SJCRH30 (cell line): Measurements from ENCODE around the gene METTL2A. TPM values are rescaled to one million over a fixed set of nuclear protein-coding genes. Genes with fewer than 3 reads are reported as not detected.
A peak's percentile ranks its signal among the peaks of the same experiment; 100 is the strongest.
"Not testable (repeated sequence)": the region's sequence is repeated elsewhere in the genome, so short reads cannot be mapped to it uniquely, and the experiment has no call there.

Experiments
- DNase-seq, 2 experiments: peaks; one replicate each; pipeline ENCODE4 v3.0.0-alpha.2; 2015 to 2020
- H3K27ac ChIP-seq: fragments of 250-450 bp; sonication (Bioruptor Pico); 2 replicates; pipeline ENCODE4 v1.5.1; 2020; ENCODE audit warnings: mild to moderate bottlenecking, moderate library complexity
- H3K27me3 ChIP-seq: fragments of 250-450 bp; sonication (Bioruptor Pico); 2 replicates; pipeline ENCODE4 v1.5.1; 2020; ENCODE audit warnings: mild to moderate bottlenecking, moderate library complexity
- H3K36me3 ChIP-seq: fragments of 250-450 bp; sonication (Bioruptor Pico); 2 replicates; pipeline ENCODE4 v1.5.1; 2020; ENCODE audit warnings: mild to moderate bottlenecking, moderate library complexity
- H3K4me1 ChIP-seq: fragments of 250-450 bp; sonication (Bioruptor Pico); 2 replicates; pipeline ENCODE4 v1.5.1; 2020; ENCODE audit warnings: mild to moderate bottlenecking, moderate library complexity
- H3K4me3 ChIP-seq: fragments of 250-450 bp; sonication (Bioruptor Pico); 2 replicates; pipeline ENCODE4 v1.5.1; 2020; ENCODE audit warnings: mild to moderate bottlenecking, moderate library complexity
- H3K9me3 ChIP-seq: fragments of 250-450 bp; sonication (Bioruptor Pico); replicated peaks from 2 replicates; pipeline ENCODE4 v1.5.1; 2020; ENCODE audit warnings: mild to moderate bottlenecking, moderate library complexity
- total RNA-seq: library from RNA; depleted of rRNA; stranded (reverse); fragments of >200 nt; shearing (Covaris generic); gene quantifications from 2 replicates; pipeline ENCODE4 v1.2.3, GENCODE V29; 2014; rRNA removed

The METTL2A gene
- total RNA-seq, 1 experiment from 2014 or later = 33.8 TPM

DNA sequence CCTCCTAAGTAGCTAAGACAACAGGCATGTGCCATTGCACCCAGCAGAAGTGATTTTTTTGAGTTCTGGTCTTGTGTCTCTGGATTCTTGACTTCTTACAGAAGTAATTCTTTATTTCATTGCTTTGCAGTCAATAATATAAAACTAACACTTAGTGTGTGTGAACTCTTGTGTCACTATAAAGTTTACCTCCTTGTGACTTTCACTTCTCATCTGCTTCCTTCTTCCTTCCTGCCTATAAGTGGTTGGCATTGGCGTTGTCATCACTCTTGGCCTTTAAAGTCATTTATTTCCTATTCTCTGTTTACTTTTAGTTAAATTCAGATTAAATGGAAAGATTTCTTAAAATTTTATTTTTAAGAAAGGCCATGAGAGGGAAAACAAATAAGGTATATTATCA, 67.3 kb downstream of the METTL2A start:
- H3K4me3 ChIP-seq, DNase-seq, H3K27me3 ChIP-seq, H3K9me3 ChIP-seq, H3K4me1 ChIP-seq, H3K27ac ChIP-seq: not testable (repeated sequence)
- peaks cover 12% of the 10 kb centered on the region; the same call in 1 of the 2 replicates for H3K36me3 ChIP-seq

- not testable (repeated sequence) for H3K27ac ChIP-seq, DNase-seq, H3K27me3 ChIP-seq, H3K9me3 ChIP-seq, H3K4me3 ChIP-seq, H3K4me1 ChIP-seq
- peaks cover 12% of the 10 kb centered on the region; the same call in 1 of the 2 replicates for H3K36me3 ChIP-seq
Observed at GRCh38 chr17:62493049-62493655, 69.5 kb downstream of the METTL2A start.

DNA sequence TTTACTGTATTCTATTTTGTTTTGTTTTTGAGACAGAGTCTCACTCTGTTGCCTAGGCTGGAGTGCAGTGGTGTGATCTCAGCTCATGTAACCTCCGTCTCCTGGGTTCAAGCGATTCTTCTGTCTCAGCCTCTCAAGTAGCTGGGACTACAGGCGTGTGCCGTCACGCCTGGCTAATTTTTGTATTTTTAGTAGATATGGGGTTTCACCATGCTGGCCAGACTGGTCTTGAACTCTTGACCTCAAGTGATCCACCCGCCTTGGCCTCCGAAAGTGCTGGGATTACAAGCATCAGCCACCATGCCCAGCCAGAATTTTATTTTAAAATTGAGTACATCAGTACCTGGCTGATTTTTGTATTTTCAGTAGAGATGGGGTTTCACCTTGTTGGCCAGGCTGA, 70.4 kb downstream of the METTL2A start:
- peaks cover 12% of the 10 kb centered on the region; the same call in 1 of the 2 replicates for H3K36me3 ChIP-seq
- DNase-seq, H3K27ac ChIP-seq, H3K27me3 ChIP-seq, H3K4me3 ChIP-seq, H3K9me3 ChIP-seq, H3K4me1 ChIP-seq: not testable (repeated sequence)

GRCh38 chr17:62496344-62496743, 72.6 kb downstream of the METTL2A start:
- H3K4me1 ChIP-seq, H3K27ac ChIP-seq, DNase-seq, H3K9me3 ChIP-seq, H3K27me3 ChIP-seq, H3K36me3 ChIP-seq, H3K4me3 ChIP-seq: not testable (repeated sequence)

DNA sequence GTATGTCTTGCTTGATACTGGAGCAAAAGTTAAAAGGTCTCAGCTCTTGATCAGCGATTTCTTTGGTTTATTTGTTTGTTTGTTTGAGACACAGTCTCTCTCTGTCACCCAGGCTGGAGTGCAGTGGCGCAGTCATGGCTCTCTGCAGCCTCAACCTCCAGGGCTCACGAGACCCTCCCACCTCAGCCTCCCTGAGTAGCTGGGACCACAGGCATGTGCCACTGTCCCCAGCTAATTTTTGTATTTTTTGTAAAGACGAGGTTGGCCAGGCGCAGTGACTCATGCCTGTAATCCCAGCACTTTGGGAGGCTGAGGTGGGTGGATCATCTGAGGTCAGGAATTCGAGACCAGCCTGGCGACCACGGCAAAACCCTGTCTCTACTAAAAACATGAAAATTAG, 75.1 kb downstream of the METTL2A start:
- not testable (repeated sequence) for H3K4me1 ChIP-seq, H3K27ac ChIP-seq, H3K4me3 ChIP-seq, H3K9me3 ChIP-seq, H3K36me3 ChIP-seq, H3K27me3 ChIP-seq
- peak; percentile 10 to 11 for DNase-seq

Other genes with a start within 250 kb of the METTL2A start
- not detected in 2 replicates for gene EFCAB3, start 43.3 kb upstream of the METTL2A start, total RNA-seq
- 51.0 and 59.5 TPM in 2 replicates for gene TLK2, start 54.9 kb downstream of the METTL2A start, total RNA-seq
- 4.4 and 4.5 TPM in 2 replicates for gene MRC2, start 203.8 kb downstream of the METTL2A start, total RNA-seq